ENCODE data around the gene CTNNA2. TPM values are rescaled to one million over a fixed set of nuclear protein-coding genes. Genes with fewer than 3 reads are reported as not detected.

The CTNNA2 gene
- total RNA-seq, 1 donor from 2014 or later = 2.9 TPM

DNA sequence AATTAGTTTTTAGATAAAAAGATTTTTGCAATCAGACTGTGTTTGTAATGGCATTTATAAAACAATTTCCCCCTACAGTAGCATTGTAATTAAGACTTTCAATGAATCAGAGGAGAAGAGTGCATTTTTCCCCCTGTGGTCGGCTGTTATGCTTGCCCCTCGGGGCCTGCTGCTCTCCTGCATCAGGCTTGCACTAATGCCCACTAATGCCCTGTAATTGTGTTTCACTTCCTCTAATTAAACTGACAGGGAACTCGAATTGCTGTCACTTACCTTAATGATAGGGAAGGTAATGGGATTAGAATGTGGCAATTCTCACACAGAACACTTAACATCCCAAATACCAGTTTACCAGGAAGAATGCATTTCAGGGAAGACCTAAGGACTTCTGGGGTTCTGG is 852.9 kb downstream of the CTNNA2 start:
- DNase-seq (ENCODE audit: extremely low spot score in 2 of 2) = no peak
- intact Hi-C loops (cut with DNase I) = no loop called here
- H3K36me3 ChIP-seq = no peaks in the 10 kb centered on the region
- no peaks in the 10 kb centered on the region for H3K27me3 ChIP-seq
- H3K9me3 ChIP-seq = no peaks in the 10 kb centered on the region
- no peak overlapping the region for H3K4me3 ChIP-seq
- no peak for TF ChIP-seq POLR2AphosphoS5 (IDR thresholded peaks at IDR 0.05; ENCODE audit: insufficient read depth in 1 of 2, low read depth in 1 of 2)
- TF ChIP-seq, protein P1, sequence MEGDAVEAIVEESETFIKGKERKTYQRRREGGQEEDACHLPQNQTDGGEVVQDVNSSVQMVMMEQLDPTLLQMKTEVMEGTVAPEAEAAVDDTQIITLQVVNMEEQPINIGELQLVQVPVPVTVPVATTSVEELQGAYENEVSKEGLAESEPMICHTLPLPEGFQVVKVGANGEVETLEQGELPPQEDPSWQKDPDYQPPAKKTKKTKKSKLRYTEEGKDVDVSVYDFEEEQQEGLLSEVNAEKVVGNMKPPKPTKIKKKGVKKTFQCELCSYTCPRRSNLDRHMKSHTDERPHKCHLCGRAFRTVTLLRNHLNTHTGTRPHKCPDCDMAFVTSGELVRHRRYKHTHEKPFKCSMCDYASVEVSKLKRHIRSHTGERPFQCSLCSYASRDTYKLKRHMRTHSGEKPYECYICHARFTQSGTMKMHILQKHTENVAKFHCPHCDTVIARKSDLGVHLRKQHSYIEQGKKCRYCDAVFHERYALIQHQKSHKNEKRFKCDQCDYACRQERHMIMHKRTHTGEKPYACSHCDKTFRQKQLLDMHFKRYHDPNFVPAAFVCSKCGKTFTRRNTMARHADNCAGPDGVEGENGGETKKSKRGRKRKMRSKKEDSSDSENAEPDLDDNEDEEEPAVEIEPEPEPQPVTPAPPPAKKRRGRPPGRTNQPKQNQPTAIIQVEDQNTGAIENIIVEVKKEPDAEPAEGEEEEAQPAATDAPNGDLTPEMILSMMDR (IDR thresholded peaks at IDR 0.05) = no peak
- no peak for TF ChIP-seq POLR2A (IDR thresholded peaks at IDR 0.05)
- no peaks in the 10 kb centered on the region for H3K4me1 ChIP-seq
- H3K27ac ChIP-seq = no peak overlapping the region

DNA sequence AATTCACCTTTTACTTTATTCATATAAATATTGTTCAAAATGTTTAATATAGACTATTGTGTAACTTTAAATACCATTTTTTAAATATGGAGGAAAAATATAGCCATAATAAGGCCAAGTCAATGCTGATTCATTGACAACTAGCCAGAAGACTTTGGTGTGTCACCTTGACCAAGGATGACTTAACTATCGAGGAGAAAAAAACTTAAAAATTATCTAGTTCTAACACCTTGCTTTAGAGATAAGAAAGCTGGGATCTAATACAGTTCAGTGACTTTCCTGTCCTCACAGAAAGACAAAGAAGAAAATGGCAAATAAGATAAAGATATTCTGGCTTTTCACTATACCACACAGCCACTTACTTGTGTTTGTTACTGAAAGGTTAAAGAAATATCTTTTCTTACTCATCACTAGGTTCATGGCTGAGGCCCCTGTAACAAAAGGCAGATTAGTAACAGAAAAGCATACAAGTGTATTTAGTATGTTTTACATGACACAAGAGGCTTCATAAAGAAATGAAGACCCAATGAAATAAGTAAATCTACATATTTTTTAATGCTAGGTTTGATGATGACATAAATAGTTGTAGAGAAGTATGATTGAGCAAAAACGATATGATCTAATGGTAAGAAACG is 857.6 kb downstream of the CTNNA2 start:
- DNase-seq (ENCODE audit: extremely low spot score in 2 of 2) = no peak
- Histone ChIP-seq H3K4me1 (no peaks in the 10 kb centered on the region), H3K27me3 (no peaks in the 10 kb centered on the region), H3K4me3 (no peak overlapping the region), H3K9me3 (no peaks in the 10 kb centered on the region), H3K27ac (no peak overlapping the region), H3K36me3 (no peaks in the 10 kb centered on the region)
- intact Hi-C loops (cut with DNase I) = no loop called here
- TF ChIP-seq POLR2AphosphoS5 (IDR thresholded peaks at IDR 0.05; ENCODE audit: insufficient read depth in 1 of 2, low read depth in 1 of 2) (no peak), POLR2A (IDR thresholded peaks at IDR 0.05) (no peak)
- TF ChIP-seq, protein P1 (IDR thresholded peaks at IDR 0.05) = no peak

- no peaks in the 10 kb centered on the region for H3K4me1 ChIP-seq
- TF ChIP-seq, protein P1 (IDR thresholded peaks at IDR 0.05) = no peak
- TF ChIP-seq POLR2AphosphoS5 (IDR thresholded peaks at IDR 0.05; ENCODE audit: insufficient read depth in 1 of 2, low read depth in 1 of 2) = no peak
- no peak for TF ChIP-seq POLR2A (IDR thresholded peaks at IDR 0.05)
- no peak overlapping the region for H3K27ac ChIP-seq
- H3K4me3 ChIP-seq = no peak overlapping the region
- no peak for DNase-seq (ENCODE audit: extremely low spot score in 2 of 2)
- no peaks in the 10 kb centered on the region for H3K27me3 ChIP-seq
- no peaks in the 10 kb centered on the region for H3K36me3 ChIP-seq
- intact Hi-C loops (cut with DNase I) = no loop called here
- H3K9me3 ChIP-seq = no peaks in the 10 kb centered on the region
These were observed 861.3 kb downstream of the CTNNA2 start for GRCh38 chr2:80374105-80374504.

GRCh38 chr2:80377071-80377470 is 864.2 kb downstream of the CTNNA2 start:
- Histone ChIP-seq H3K4me1 (no peaks in the 10 kb centered on the region), H3K36me3 (no peaks in the 10 kb centered on the region), H3K27me3 (no peaks in the 10 kb centered on the region), H3K9me3 (no peaks in the 10 kb centered on the region), H3K4me3 (no peak overlapping the region), H3K27ac (no peak overlapping the region)
- intact Hi-C loops (cut with DNase I) = no loop called here
- TF ChIP-seq, protein P1 (IDR thresholded peaks at IDR 0.05) = no peak
- TF ChIP-seq POLR2AphosphoS5 (IDR thresholded peaks at IDR 0.05; ENCODE audit: insufficient read depth in 1 of 2, low read depth in 1 of 2) (no peak), POLR2A (IDR thresholded peaks at IDR 0.05) (no peak)
- DNase-seq (ENCODE audit: extremely low spot score in 2 of 2) = no peak

DNA sequence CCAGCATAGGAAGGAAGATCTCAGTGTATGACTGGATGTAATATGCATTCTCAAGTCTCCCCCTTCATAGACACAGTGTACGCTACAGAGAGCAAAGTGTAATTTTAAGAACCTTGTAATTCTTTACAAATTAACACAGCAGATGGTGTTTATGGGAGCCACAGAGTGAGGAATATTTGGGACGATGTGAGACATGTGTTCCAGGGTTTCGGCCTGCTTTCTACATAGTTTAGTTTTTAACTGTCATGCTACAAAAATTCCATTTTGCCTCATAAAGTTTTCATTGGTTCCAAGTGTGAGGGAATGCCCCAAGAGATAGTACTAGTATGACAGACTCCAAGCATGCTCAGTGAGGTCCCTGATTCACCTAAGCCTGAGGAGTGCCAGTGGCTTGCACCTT is 867.9 kb downstream of the CTNNA2 start:
- intact Hi-C loops (cut with DNase I) = no loop called here
- Histone ChIP-seq H3K4me1 (no peaks in the 10 kb centered on the region), H3K9me3 (no peaks in the 10 kb centered on the region), H3K27ac (no peak overlapping the region), H3K27me3 (no peaks in the 10 kb centered on the region), H3K4me3 (no peak overlapping the region), H3K36me3 (no peaks in the 10 kb centered on the region)
- no peak for DNase-seq (ENCODE audit: extremely low spot score in 2 of 2)
- TF ChIP-seq, protein P1 (IDR thresholded peaks at IDR 0.05) = no peak
- TF ChIP-seq POLR2A (IDR thresholded peaks at IDR 0.05) (no peak), POLR2AphosphoS5 (IDR thresholded peaks at IDR 0.05; ENCODE audit: insufficient read depth in 1 of 2, low read depth in 1 of 2) (no peak)

Measured in vagina (tissue), 2 donors.